Measurements from ENCODE around the gene NUP153.

The NUP153 gene

DNA sequence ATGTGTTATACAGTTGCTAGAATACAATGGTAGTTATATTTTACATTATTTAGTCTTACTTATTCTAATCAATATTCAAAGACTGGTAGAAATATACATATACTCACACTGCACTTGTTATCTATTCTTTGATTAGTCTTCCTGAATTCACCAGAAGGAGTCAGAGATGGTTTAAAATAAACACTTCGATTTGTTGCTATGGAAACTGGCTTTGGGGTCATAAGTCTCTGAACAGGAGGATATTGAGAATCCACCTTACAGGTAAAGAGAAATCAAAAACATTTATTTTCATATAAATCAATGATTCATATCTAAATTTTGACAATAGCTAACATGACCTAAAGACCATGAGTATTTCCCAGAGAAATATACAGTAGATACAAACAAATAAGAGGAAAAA lies 41.6 kb downstream of the NUP153 start:
- no peak for DNase-seq

DNA sequence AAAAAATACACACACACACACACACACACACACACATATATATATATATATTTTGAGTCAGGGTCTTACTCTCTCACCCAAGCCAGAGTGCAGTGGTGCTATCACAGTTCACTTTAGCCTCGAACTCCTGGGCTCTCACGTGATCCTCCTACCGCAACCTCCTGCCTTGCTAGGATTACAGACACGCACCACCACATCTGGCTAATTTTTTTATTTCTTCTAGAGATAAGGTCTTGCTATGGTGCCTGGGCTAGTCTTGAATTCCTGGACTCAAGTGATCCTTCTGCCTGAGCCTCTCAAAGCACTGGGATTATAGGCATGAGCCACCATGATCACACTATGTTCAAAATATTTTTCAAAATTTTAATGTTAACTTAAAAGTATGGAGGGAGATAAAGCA lies 43.5 kb downstream of the NUP153 start:
- no peak for DNase-seq

DNA sequence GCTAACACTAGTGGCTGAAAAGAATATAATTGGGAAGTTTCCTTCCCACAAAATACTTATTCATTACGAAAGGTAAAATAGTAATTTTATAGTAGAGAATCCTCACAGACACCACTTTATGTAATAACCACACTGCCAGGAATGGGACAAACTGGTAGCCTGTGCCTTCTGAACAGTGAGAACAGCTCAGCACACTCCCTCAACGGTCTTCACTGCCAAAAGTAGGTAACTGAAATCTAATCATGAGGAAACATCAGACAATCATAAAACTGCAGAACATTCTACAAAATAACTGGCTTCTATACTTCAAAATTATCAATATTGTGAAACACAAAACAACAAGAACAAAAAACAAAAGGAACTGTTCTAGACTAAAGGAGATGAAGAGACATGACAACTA lies 44.1 kb downstream of the NUP153 start:
- no peak for DNase-seq

DNA sequence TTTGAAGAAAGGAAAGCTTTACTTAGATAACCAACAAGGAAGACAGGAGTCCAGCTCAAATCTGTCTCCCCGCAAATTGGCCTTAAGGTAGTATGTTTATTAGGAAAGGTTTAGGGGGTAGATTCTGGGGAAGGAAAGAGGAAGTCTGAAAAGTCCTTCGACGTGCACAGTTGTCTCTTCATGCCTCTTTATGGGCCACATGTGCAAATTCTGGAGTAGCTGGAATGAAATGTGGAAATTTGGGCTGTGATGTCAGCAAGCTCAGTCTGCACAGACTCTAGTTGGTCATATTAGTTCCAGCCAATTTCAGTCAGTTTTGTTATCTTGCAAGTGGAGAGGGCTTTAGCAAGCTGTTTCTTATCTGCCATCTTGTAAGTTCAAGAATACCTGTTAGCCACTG lies 50.1 kb downstream of the NUP153 start:
- no peak for DNase-seq

DNA sequence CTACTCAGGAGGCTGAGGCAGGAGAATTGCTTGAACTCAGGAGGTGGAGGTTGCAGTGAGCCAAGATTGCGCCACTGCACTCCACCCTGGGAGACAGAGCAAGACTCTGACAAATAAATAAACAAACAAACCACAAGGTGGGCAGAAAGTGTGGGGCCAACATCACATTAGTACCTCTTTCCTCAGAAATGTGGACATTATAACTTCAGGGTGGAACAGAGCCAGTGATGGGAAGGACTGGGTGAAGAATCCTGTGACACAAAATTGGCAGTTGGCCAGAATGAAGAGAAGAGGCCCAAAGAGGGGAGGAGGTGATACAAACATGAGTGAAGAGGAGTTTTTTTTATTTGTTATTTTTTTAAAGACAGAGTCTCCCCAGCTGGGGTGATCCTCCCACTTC lies 50.6 kb downstream of the NUP153 start:
- DNase-seq: no peak

DNA sequence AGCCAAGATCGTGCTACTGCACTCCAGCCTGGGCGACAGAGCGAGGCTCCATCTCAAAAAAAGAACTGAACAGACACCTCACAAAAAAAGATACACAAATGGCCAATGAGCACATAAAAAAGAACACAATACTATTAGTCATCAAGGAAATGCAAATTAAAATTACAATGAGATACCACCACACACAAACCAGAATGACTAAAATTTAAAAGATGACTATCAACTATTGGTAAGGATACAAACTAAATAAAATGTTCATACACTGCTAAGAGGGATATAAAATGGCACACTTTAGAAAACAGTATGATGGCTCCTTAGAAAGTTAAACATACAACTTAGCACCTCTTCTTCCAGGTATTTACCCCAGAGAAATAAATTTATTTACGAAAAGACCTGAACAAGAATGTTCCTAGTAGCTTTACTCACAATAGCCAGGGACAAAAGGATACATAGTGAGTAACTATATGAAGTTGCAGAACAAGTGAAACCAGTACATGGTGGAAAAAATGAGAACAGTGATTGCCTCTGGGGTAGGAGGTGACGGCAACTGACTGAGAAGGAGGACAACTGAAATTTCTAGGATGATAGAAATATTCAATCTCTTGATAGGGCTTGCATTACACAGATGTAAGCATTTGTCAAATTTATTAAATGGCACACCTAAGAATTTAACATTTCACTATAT lies 53.4 kb downstream of the NUP153 start:
- DNase-seq: no peak

DNA sequence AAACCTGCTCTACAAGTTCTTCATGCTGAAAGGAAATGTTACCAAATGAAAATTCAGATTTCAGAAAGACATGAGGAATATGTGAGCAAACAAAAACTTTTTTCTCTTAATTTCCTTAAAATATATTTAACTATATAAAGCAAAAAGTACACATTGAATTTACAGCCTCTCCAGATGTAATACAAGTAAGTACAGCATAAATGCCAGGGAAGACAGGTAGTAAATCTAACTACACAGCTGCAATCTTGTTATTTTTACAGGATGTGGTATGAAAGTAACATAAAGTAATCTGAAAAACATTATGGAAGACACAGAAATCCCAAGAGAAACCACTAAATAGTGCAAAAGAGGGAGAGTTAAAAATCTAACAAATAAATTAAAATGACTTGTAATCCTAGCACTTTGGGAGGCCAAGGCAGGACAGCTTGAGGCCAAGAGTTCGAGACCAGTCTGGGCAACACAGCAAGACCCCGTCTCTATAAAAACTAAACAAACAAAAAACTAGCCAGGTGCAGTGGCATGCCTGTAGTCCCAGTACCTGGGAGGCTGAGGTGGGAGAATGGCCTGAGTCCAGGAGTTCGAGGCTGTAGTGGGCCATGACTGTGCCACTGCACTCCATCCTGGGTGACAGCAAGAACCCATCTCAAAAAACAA lies 55.9 kb downstream of the NUP153 start:
- DNase-seq: no peak

DNA sequence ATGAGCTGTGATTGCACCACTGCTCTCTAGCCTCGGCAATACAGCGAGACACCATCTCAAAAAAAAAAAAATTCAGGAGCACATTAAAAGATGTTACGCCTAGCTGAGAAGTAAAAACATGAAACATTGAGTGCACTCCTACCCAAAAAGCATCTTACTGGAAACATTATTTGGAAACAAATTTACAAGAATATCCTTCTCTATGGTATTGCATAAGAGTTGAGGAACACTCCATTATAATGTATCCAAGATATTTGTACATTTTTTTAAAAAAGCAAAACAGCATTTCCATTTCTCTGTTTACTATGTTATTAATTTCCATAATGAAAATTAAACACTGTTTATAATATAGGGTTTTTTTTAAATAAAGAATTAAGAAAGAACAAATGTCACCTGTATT lies 58.0 kb downstream of the NUP153 start:
- DNase-seq: no peak

DNA sequence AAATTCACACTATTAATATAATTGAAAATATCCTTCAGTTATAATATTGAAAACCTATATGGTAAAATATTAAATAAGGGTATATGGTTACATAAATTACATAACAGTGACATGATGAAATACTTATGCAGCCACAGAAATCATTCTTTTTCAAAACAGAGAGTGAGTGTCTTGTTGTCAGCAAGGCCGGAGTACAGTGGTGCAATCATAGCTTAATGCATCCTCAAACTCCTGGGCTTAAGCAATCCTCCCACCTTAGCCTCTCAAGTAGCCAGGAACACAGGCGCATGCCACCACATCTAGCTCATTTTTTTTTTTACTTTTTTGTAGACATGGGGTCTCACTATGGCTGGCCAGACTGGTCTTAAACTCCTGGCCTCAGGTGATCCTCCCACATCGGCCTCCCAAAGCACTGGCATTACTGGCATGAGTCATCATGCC lies 66.2 kb downstream of the NUP153 start:
- DNase-seq: no peak

DNA sequence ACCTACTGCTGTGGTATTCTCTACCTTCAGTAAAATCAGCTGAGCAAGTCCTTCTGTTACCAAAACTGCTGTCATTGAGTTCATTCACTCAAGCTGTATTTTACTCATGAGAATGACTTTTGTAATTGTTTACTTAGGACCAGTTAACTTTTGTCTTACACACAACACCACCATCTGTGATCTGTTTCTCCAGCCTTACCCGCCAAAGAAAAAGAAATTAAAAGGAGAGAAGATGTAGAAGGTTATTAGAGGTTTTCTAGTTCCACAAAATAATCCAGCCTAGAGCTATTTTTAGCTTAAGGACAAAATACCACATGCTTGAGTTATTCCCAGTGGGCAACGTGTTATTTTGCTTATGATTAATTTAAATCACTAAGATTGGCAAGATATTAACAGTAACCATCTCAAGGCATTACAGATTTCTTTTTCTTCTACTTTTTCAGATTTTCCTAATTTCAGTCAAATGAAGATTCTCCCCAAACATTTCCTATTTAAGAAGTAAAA lies 68.5 kb downstream of the NUP153 start:
- no peak for DNase-seq

DNA sequence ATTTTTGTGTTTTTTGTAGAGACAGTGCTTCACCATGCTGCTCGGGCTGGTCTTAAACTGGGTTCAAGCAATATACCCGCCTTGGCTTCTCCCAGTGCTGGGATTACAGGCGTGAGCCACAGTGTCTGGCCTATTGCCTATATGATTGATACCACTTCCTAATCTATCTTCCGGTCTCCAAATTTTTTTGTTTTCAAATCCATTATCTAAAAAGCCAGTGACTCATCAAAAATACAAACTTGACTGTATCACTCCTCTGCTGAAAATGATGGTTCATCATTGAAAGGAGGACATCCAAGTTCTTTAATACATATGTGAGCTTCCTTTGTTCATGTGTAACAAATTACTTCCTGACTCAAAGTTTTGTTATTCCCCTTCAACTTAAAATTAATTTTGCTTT lies 71.2 kb downstream of the NUP153 start:
- DNase-seq: no peak

DNA sequence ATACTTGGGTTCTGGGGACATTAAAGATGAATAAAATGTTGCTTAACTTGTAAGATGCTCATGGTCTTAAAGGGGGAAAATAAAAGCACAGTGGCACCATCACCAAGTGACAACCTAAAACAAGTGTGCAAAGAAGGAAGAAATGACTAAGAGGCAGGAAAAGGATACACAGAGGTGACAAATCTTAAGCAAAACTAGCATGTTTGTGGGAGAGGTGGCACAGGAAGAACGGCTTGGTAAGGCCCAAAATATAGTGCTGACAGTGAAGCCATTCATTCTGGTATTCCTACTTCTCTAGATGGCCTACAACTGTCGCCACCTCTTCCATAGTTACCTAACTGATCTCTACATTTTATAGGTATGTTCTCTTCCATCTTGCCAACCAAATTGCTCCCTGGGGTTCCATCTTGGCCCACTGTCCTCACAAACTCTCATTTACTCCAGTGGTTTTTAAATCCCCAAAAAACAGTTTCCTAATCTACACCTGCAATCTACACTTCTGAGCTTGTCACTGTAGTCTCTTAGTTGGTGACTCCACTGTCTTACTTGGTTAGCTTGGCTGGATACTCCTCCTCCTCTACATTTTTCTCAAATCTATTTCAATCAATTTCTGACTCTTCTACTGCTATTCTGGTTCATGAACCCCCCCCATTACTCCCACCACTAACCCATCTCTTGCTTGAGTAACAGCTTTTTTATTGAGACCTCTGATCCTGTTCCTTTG lies 73.1 kb downstream of the NUP153 start:
- DNase-seq: no peak

DNA sequence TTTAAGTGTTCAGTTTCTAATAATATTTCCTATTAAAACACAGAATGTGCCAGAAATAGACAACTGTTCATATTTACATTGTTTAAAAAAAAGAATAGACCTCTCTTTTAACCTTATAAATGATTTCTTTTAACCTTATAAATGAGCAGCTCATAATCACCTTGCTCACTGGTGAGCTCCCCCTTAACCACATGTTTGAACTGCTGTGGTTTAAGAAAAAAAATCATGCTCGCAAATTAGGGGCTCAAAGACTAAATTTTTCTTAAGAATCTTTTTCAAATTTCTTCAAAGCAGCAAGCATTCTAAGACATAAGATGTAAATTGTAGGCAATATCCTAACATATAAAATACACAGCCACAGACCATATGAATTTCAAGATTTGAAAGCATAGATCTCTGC lies 73.8 kb downstream of the NUP153 start:
- no peak for DNase-seq

DNA sequence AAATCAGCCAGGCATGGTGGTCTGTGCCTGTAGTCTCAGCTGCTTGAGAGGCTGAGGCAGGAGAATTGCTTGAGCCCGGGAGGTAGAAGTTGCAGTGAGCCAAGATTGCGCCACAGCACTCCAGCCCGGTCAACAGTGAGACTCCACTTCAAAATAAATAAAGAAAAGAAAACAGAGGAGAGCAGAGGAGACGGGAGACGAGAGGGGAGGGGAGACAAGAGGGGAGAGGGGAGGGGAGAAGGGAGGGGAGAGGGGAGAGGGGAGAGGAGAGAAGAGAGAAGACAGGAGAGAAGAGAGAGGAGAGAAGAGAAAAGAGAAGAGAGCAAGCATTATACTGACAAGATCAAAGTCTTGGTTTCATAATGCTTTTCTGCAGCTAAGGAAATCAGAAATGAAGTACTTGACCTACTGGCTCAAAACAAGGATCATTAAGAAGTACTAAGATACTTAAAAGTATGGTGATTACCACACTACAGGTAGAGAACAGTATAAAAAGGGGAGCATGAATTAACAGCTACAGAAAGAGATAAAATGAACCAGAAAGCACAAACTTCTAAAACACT lies 76.1 kb downstream of the NUP153 start:
- no peak for DNase-seq

DNA sequence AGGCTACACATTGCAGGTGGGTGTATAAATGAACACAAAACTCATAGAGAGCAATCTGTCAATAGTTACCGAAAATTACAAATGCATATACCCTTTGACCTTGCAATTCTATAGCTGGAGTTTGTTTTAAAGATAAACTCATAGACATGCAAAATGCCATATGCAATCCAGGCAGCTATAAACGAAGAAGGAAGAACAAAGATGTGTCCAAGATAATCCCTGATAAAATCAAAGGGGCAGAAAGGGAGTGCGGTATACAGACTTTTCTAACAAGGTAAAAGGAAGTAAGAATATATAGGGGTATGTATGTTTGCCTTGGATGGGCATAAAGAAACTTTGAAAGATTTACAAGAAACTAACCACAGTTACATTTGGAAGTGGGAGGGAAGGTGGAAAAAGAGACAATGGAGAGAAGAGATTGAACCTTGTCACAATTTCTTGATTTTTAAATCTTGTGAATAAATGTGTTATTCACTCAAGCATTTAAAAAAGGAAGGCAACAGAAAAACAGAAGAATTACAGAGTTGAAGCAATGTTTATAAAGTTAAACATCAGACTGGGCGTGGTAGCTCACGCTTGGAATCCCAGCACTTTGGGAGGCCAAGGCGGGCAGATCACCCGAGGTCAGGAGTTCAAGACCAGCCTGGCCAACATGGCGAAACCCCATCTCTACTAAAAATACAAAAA lies 76.8 kb downstream of the NUP153 start:
- no peak for DNase-seq

DNA sequence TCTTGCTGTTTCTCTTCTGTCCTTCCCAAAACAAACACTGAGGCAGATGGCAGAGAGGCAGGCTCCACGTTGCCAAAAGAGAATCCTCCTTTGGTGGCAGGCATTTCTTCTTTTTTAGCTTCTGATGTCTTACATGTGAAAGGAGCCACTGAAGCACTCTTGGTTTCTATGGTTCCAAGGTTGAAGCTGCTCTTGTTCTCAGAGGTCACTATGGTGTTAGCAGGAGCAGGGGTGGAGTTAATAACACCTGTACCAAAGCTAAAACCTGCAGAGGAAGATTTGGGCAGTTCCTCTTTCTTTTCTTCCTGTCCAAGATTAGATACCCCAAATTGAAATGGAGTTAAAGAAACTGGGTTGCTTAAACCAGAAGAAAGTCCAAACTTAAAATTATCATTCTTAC lies 77.9 kb downstream of the NUP153 start:
- no peak for DNase-seq

DNA sequence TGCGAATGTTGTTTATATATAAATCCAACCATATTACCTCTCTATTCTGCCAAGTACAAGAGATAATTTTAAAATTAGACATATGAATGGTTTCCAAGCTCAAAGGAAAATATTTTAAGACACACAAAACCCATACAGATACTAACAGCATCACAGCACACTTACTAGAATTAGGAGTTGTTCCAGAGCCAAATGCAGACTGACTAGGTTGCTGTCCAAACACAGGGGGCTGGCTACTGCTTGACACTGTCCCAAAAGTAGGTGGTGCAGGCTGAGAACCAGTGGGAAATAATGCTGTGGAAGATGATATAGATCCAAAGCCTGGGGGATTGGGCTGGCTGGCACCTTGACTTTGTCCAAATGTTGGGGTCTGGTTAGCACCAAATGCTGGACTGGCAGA lies 82.3 kb downstream of the NUP153 start:
- no peak for DNase-seq

DNA sequence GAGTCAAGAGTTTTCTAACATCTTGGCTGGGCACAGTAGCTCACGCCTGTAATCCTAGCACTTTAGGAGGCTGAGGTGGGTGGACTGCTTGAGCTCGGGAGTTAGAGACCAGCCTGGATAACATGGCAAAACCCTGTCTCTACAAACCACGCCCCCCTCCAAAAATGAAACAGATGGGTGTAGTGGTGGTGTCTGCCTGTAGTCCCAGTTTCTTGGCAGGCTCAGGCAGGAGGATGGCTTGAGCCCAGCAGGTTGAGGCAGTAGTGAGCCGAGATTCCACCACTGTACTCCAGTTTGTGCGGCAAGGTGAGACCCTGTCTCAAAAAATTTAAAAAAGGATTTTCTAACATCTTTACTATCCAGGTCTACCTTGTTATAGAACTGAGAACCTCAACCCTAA lies 84.6 kb downstream of the NUP153 start:
- no peak for DNase-seq

DNA sequence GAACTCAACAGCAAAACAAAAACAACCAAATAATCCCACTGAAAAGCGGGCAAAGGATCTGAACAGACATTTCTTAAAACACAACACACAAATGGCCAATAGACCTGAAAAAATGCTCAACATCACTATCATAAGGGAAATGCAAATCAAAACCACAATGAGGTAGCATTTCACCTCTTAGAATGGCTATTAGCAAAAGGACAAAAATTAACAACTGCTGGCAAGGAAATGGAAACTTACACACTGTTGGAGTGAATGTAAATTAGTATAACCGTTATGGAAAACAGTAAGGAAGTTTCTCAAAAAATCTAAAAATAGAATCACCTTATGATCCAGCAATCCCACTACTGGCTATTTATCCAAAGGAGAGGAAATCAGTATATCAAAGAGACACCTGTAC lies 85.7 kb downstream of the NUP153 start:
- DNase-seq: no peak

DNA sequence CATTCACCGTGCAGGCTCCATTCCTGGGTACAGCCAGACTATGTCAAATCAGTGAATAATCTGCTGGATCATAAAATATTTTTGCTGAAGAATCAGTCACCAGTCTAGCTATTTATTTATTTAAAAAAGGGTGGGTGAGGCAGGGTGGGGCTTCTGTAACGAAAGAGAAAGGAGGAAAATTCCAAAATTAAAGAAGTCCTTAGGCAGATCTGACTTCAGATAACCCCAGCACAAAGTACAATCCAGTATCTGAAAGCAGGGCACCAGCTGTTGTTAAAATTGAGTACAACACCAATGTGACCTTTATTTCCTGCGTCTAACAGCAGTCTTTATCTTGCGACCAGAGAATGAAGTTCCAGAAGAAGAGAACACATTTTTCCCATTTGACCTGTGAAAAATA lies 90.9 kb downstream of the NUP153 start:
- DNase-seq: no peak

DNA sequence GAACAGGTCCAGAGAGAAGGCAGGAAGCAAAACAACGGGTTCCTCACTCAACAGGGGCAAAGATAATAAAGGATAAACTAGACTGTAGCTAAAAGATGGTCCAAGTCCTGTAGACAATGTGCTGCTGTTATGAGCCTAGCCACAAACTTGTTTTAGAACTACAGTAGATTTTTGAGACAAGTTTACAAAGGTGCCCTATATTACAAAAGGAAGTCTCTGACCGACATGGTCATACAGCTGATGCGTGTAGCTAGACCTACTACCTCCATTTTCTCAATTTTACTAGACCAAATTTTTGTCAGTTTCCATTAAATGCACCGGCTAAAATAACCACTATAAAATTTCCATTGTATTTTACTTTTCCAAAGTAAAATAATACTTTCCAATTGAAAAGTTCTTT lies 94.7 kb downstream of the NUP153 start:
- no peak for DNase-seq

DNA sequence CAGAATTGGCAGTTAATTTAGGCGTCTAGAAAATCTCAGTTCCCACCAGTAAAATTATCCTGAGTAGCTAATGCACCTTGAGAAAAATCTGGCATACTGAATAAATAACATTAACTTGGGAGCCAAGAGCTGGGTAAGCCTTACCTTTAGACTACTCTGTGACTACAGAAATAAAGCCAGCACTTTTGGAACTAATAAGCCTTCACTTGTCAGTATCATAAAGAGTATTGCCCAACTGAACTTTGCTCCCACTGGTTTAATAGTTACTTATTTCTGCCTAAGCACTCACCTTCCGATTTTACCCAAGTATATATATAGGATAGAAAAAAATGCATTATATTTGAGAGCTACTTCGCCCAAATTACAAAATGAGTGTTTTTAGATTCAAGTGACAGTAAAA lies 95.9 kb downstream of the NUP153 start:
- no peak for DNase-seq

DNA sequence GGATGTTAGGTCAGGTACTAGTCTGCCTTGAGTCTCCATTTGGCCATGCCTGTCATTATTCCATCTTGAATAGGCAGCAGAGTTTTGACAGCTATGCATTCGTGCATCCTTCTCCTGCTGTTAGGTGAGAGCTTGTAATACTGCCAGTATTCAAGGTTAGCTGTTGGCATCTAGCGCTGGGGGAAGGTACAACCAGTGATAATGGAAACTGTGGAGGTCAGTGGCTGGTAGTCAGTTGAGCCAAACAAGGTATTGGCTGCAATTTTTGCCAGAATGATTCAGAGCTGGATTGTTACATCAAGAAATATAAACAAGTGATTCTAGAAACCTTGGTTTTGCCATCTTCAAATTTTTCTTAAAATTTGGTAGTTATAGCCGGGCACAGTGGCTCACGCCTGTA lies 100.1 kb downstream of the NUP153 start:
- no peak for DNase-seq
